Liver (tissue), 9 donors: ENCODE measurements around the gene SHTN1. TPM values are rescaled to one million over a fixed set of nuclear protein-coding genes. Genes with fewer than 3 reads are reported as not detected.

Experiments used
- DNase-seq: peaks from one replicate; pipeline ENCODE4 v3.0.0-alpha.2; 2017; ENCODE audit warnings: low spot score
- H3K27ac ChIP-seq, 2 donors: one replicate each; pipeline ENCODE4 v1.7.0; 2013; ENCODE audit warnings: inconsistent platforms in 2 of 2, low read length in 2 of 2, control low read depth in 1 of 2, low read depth in 1 of 2, mild to moderate bottlenecking in 1 of 2
- H3K27me3 ChIP-seq, 4 donors: one replicate each; pipeline versions ENCODE4 v1.6.1 to v1.7.0; 2013; ENCODE audit warnings: low read length in 3 of 4, inconsistent platforms in 1 of 4, mild to moderate bottlenecking in 1 of 4, moderate library complexity in 1 of 4; ENCODE audit not compliant: control insufficient read depth in 4 of 4, insufficient read depth in 4 of 4
- H3K36me3 ChIP-seq, 4 donors: one replicate each; pipeline versions ENCODE4 v1.6.1 to v1.7.0; 2013; ENCODE audit warnings: low read length in 3 of 4, mild to moderate bottlenecking in 3 of 4, low read depth in 1 of 4, moderate library complexity in 1 of 4; ENCODE audit not compliant: control insufficient read depth in 4 of 4, insufficient read depth in 3 of 4
- H3K4me1 ChIP-seq, 4 donors: one replicate each; pipeline versions ENCODE4 v1.6.1 to v1.7.0; 2013; ENCODE audit warnings: low read length in 3 of 4, mild to moderate bottlenecking in 3 of 4, moderate library complexity in 1 of 4; ENCODE audit not compliant: control insufficient read depth in 4 of 4, insufficient read depth in 4 of 4
- H3K4me3 ChIP-seq, 3 donors: one replicate each; pipeline versions ENCODE4 v1.6.1 to v1.7.0; 2013; ENCODE audit warnings: low read length in 3 of 3, control low read depth in 1 of 3, low read depth in 1 of 3, mild to moderate bottlenecking in 1 of 3
- H3K9ac ChIP-seq, 2 donors: one replicate each; pipeline ENCODE4 v1.7.0; 2013; ENCODE audit warnings: low read length in 2 of 2, mild to moderate bottlenecking in 2 of 2, moderate library complexity in 2 of 2, control low read depth in 1 of 2, low read depth in 1 of 2
- H3K9me3 ChIP-seq, 4 donors: one replicate each; pipeline versions ENCODE4 v1.6.1 to v1.7.0; 2013; ENCODE audit warnings: low read length in 3 of 4; ENCODE audit not compliant: control insufficient read depth in 4 of 4
- ATF3 ChIP-seq: IDR thresholded peaks from 2 replicates; pipeline ENCODE4 v1.6.1; 2016; ENCODE audit warnings: antibody characterized with exemption
- CTCF ChIP-seq: fragments of 150-350 bp; IDR thresholded peaks from 2 replicates; pipeline ENCODE4 v1.5.1; 2017; ENCODE audit warnings: improper control_type of control experiment, low read depth, low read length; ENCODE audit not compliant: missing input control
- EGR1 ChIP-seq, 2 donors: IDR thresholded peaks; 2 replicates each; pipeline ENCODE4 v1.6.1; 2016 to 2018; ENCODE audit warnings: antibody characterized with exemption in 2 of 2, low read depth in 2 of 2
- FOXA1 ChIP-seq: IDR thresholded peaks from 2 replicates; pipeline ENCODE4 v1.6.1; 2016; ENCODE audit warnings: antibody characterized with exemption
- FOXA2 ChIP-seq: IDR thresholded peaks from 2 replicates; pipeline ENCODE4 v1.6.1; 2016; ENCODE audit warnings: antibody characterized with exemption
- GABPA ChIP-seq, 2 donors: IDR thresholded peaks in 1 of 2; conservative IDR thresholded peaks in 1 of 2; 2 replicates each; pipeline ENCODE4 v1.6.1; 2016; ENCODE audit warnings: antibody characterized with exemption in 2 of 2, mild to moderate bottlenecking in 1 of 2, moderate library complexity in 1 of 2
- HNF4A ChIP-seq, 2 donors: conservative IDR thresholded peaks; 2 replicates each; pipeline ENCODE4 v1.6.1; 2016; ENCODE audit warnings: antibody characterized with exemption in 2 of 2, mild to moderate bottlenecking in 2 of 2
- JUND ChIP-seq, 2 donors: IDR thresholded peaks; 2 replicates each; pipeline ENCODE4 v1.6.1; 2016; ENCODE audit warnings: antibody characterized with exemption in 2 of 2
- MAX ChIP-seq: IDR thresholded peaks from 2 replicates; pipeline ENCODE4 v1.6.1; 2016; ENCODE audit warnings: antibody characterized with exemption
- NR2F2 ChIP-seq: IDR thresholded peaks from 2 replicates; pipeline ENCODE4 v1.6.1; 2016; ENCODE audit warnings: antibody characterized with exemption
- RAD21 ChIP-seq, 2 donors: IDR thresholded peaks; 2 replicates each; pipeline ENCODE4 v1.6.1; 2016; ENCODE audit warnings: antibody characterized with exemption in 2 of 2, mild to moderate bottlenecking in 2 of 2
- REST ChIP-seq: IDR thresholded peaks from 2 replicates; pipeline ENCODE4 v1.6.1; 2016; ENCODE audit warnings: antibody characterized with exemption, mild to moderate bottlenecking
- RXRA ChIP-seq, 2 donors: IDR thresholded peaks; 2 replicates each; pipeline ENCODE4 v1.6.1; 2017 to 2018; ENCODE audit warnings: antibody characterized with exemption in 2 of 2, mild to moderate bottlenecking in 1 of 2
- SP1 ChIP-seq: IDR thresholded peaks from 2 replicates; pipeline ENCODE4 v1.6.1; 2018; ENCODE audit warnings: antibody characterized with exemption, mild to moderate bottlenecking
- TAF1 ChIP-seq: conservative IDR thresholded peaks from 2 replicates; pipeline ENCODE4 v1.6.1; 2016; ENCODE audit warnings: antibody characterized with exemption, mild to moderate bottlenecking
- YY1 ChIP-seq: IDR thresholded peaks from 2 replicates; pipeline ENCODE4 v1.6.1; 2016; ENCODE audit warnings: antibody characterized with exemption, mild to moderate bottlenecking
- ZBTB33 ChIP-seq: IDR thresholded peaks from 2 replicates; pipeline ENCODE4 v1.6.1; 2016; ENCODE audit warnings: antibody characterized with exemption
- WGBS: extraction: QIAGEN DNeasy Blood & Tissue Kit; methylation state at CpG from one replicate; pipeline ENCODE4 v1.1.7; 2013; 5-methylcytosine and 5-hydroxymethylcytosine counted together
- polyA plus RNA-seq, 2 donors: library from polyadenylated mRNA; stranded (reverse) in 1 of 2; unstranded in 1 of 2; fragments of 200-250 nt in 1 of 2; fragments of >200 nt in 1 of 2; fragmentation: Nextera tagmentation in 1 of 2; extraction: Ambion mirVana in 1 of 2; gene quantifications; one replicate each; pipeline versions ENCODE4 v1.2.1 to v1.2.3, GENCODE V29; 2013 to 2015
- total RNA-seq, 2 donors: library from RNA; depleted of rRNA; stranded (reverse); fragments of >200 nt; gene quantifications; one replicate each; pipeline ENCODE4 v1.2.3, GENCODE V29; 2014
- donor health status: healthy.
- donor health status: healthy.
- donor health status: healthy.
- donor health status: healthy.
- donor health status: healthy.

Gene SHTN1
- total and polyA plus RNA-seq, 4 donors, result 3.2 to 11.7 (median 10.3) TPM

- Histone ChIP-seq H3K9me3 (no peaks in the 10 kb centered on the region), H3K9ac (no peak overlapping the region), H3K4me1 (peaks cover 0 to 2% (median under 1%) of the 10 kb centered on the region in 4 donors), H3K27ac (no peak overlapping the region), H3K27me3 (no peaks in the 10 kb centered on the region), H3K4me3 (no peak overlapping the region), H3K36me3 (peaks cover 2 to 39% (median 14%) of the 10 kb centered on the region in 4 donors)
- TF ChIP-seq HNF4A (conservative IDR thresholded peaks at IDR 0.05), result no peak
- no peak for TF ChIP-seq NR2F2
- TF ChIP-seq GABPA (IDR thresholded peaks at IDR 0.05 in 1 of 2, conservative IDR thresholded peaks at IDR 0.05 in 1 of 2), result no peak
- no peak for TF ChIP-seq SP1
- TF ChIP-seq JUND (IDR thresholded peaks at IDR 0.05), result no peak
- TF ChIP-seq RAD21 (IDR thresholded peaks at IDR 0.05), result no peak
- TF ChIP-seq MAX, result no peak
- TF ChIP-seq YY1, result no peak
- no peak for TF ChIP-seq FOXA1
- no peak for TF ChIP-seq ATF3
- TF ChIP-seq ZBTB33, result no peak
- TF ChIP-seq RXRA (IDR thresholded peaks at IDR 0.05), result no peak
- TF ChIP-seq EGR1 (IDR thresholded peaks at IDR 0.05; ENCODE audit: low read depth in 2 of 2), result no peak
- TF ChIP-seq CTCF, result no peak
- TF ChIP-seq FOXA2, result no peak
- TF ChIP-seq REST, result no peak
- no peak for TF ChIP-seq TAF1
- DNase-seq, result no peak
- WGBS, result 98% methylated on average over 3 of the region's 3 CpGs
Observed at GRCh38 chr10:116917481-116917880, 87.5 kb downstream of the SHTN1 start.

- H3K36me3 ChIP-seq, result peaks cover 0 to 35% (median 6%) of the 10 kb centered on the region in 4 donors
- peaks cover 0 to 9% (median 6%) of the 10 kb centered on the region in 4 donors for H3K4me1 ChIP-seq
- no peak for DNase-seq
- H3K9me3 ChIP-seq, result no peaks in the 10 kb centered on the region
- H3K9ac ChIP-seq, result no peak overlapping the region
- no peak overlapping the region for H3K4me3 ChIP-seq
- H3K27ac ChIP-seq, result no peak overlapping the region
- H3K27me3 ChIP-seq, result no peaks in the 10 kb centered on the region
- WGBS, result 82% methylated on average over 2 of the region's 2 CpGs
- TF ChIP-seq FOXA2 (no peak), MAX (no peak), ZBTB33 (no peak), RAD21 (IDR thresholded peaks at IDR 0.05) (no peak), ATF3 (no peak), EGR1 (IDR thresholded peaks at IDR 0.05; ENCODE audit: low read depth in 2 of 2) (no peak), SP1 (no peak), TAF1 (no peak), NR2F2 (no peak), HNF4A (conservative IDR thresholded peaks at IDR 0.05) (no peak), FOXA1 (no peak), CTCF (no peak)
Observed at GRCh38 chr10:116915340-116915739, 89.6 kb downstream of the SHTN1 start.
